Stimulated activated naive CD8-positive, alpha-beta T cell treated with anti-CD3 and anti-CD28 coated beads, Interleukin-15, Interleukin-2, amounts not matched to agents 100 ng/mL and 50 ng/mL, for 24 hours (primary cell): Measurements from ENCODE around the gene TENT5A.

Source experiments
- H3K27ac Mint-ChIP-seq: one replicate; pipeline ENCODE4 v1.8.0; 2021; ENCODE audit warnings: mild to moderate bottlenecking, mixed read lengths
- H3K27me3 Mint-ChIP-seq: one replicate; pipeline ENCODE4 v1.8.0; 2021; ENCODE audit warnings: mixed read lengths
- H3K36me3 Mint-ChIP-seq: one replicate; pipeline ENCODE4 v1.8.0; 2021; ENCODE audit warnings: low read depth, mixed read lengths
- H3K4me1 Mint-ChIP-seq: one replicate; pipeline ENCODE4 v1.8.0; 2021; ENCODE audit warnings: low read depth, mixed read lengths
- H3K4me3 Mint-ChIP-seq: one replicate; pipeline ENCODE4 v1.8.0; 2021; ENCODE audit warnings: mild to moderate bottlenecking, mixed read lengths
- H3K9me3 Mint-ChIP-seq: one replicate; pipeline ENCODE4 v1.8.0; 2021; ENCODE audit warnings: mixed read lengths

The TENT5A gene

GRCh38 chr6:81763051-81763450, 10.6 kb upstream of the TENT5A start:
- Mint-ChIP-seq H3K9me3 (no peaks in the 10 kb centered on the region), H3K27me3 (peaks cover 26% of the 10 kb centered on the region), H3K36me3 (no peaks in the 10 kb centered on the region), H3K27ac (no peak overlapping the region), H3K4me3 (no peak overlapping the region), H3K4me1 (no peaks in the 10 kb centered on the region)

- Mint-ChIP-seq H3K4me1 (no peaks in the 10 kb centered on the region), H3K9me3 (no peaks in the 10 kb centered on the region), H3K36me3 (no peaks in the 10 kb centered on the region), H3K27me3 (peaks cover 23% of the 10 kb centered on the region), H3K4me3 (no peak overlapping the region), H3K27ac (no peak overlapping the region)
These were observed 10.1 kb upstream of the TENT5A start for GRCh38 chr6:81762606-81763005.

- Mint-ChIP-seq H3K9me3 (no peaks in the 10 kb centered on the region), H3K36me3 (no peaks in the 10 kb centered on the region), H3K27ac (no peak overlapping the region), H3K4me1 (no peaks in the 10 kb centered on the region), H3K27me3 (peaks cover 18% of the 10 kb centered on the region), H3K4me3 (no peak overlapping the region)
These were observed 9.7 kb upstream of the TENT5A start for GRCh38 chr6:81762132-81762531.

- Mint-ChIP-seq H3K9me3 (no peaks in the 10 kb centered on the region), H3K27me3 (peaks cover 15% of the 10 kb centered on the region), H3K4me3 (no peak overlapping the region), H3K27ac (no peak overlapping the region), H3K4me1 (no peaks in the 10 kb centered on the region), H3K36me3 (no peaks in the 10 kb centered on the region)
These were observed 8.7 kb upstream of the TENT5A start for GRCh38 chr6:81761197-81761596.

GRCh38 chr6:81759782-81760181, 7.3 kb upstream of the TENT5A start:
- H3K9me3 Mint-ChIP-seq: no peaks in the 10 kb centered on the region
- no peaks in the 10 kb centered on the region for H3K4me1 Mint-ChIP-seq
- H3K27me3 Mint-ChIP-seq: peaks cover 4% of the 10 kb centered on the region
- no peak overlapping the region for H3K4me3 Mint-ChIP-seq
- H3K27ac Mint-ChIP-seq: no peak overlapping the region
- no peaks in the 10 kb centered on the region for H3K36me3 Mint-ChIP-seq

GRCh38 chr6:81758221-81758620, 5.7 kb upstream of the TENT5A start:
- Mint-ChIP-seq H3K4me1 (peaks cover 11% of the 10 kb centered on the region), H3K4me3 (no peak overlapping the region), H3K9me3 (no peaks in the 10 kb centered on the region), H3K27me3 (peaks cover 8% of the 10 kb centered on the region), H3K27ac (no peak overlapping the region), H3K36me3 (no peaks in the 10 kb centered on the region)

- H3K9me3 Mint-ChIP-seq: no peaks in the 10 kb centered on the region
- H3K27ac Mint-ChIP-seq: no peak overlapping the region
- H3K27me3 Mint-ChIP-seq: peaks cover 8% of the 10 kb centered on the region
- H3K4me3 Mint-ChIP-seq: no peak overlapping the region
- peaks cover 18% of the 10 kb centered on the region for H3K4me1 Mint-ChIP-seq
- no peaks in the 10 kb centered on the region for H3K36me3 Mint-ChIP-seq
These were observed 4.2 kb upstream of the TENT5A start for GRCh38 chr6:81756690-81757089.

DNA sequence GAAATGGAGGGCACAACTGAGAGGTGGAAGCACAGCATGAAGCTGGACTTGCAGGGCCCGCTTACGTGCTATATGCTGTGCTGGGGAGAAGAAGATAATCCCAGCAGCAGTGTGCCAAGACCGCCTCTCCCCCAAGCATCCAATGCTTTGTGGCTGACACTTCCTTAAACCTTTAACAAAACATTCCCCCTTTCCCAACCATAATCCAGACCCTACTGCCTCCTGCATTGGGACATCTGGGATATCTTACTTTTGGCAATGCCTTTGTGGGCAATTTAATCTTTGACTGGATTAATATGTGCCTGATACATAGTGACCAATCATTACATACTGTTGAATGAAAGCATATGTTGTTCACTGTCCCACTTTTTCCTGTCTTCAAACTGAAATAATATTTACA, 3.1 kb upstream of the TENT5A start:
- H3K9me3 Mint-ChIP-seq: no peaks in the 10 kb centered on the region
- H3K27ac Mint-ChIP-seq: no peak overlapping the region
- H3K27me3 Mint-ChIP-seq: peaks cover 19% of the 10 kb centered on the region
- H3K4me3 Mint-ChIP-seq: no peak overlapping the region
- H3K36me3 Mint-ChIP-seq: no peaks in the 10 kb centered on the region
- H3K4me1 Mint-ChIP-seq: peaks cover 30% of the 10 kb centered on the region

- Mint-ChIP-seq H3K36me3 (no peaks in the 10 kb centered on the region), H3K27ac (no peak overlapping the region), H3K4me1 (peaks cover 36% of the 10 kb centered on the region), H3K9me3 (no peaks in the 10 kb centered on the region), H3K27me3 (peaks cover 21% of the 10 kb centered on the region), H3K4me3 (no peak overlapping the region)
These were observed 2.4 kb upstream of the TENT5A start for GRCh38 chr6:81754906-81755305.

GRCh38 chr6:81753711-81754577, 1.5 kb upstream of the TENT5A start:
- Mint-ChIP-seq H3K36me3 (no peaks in the 10 kb centered on the region), H3K27ac (peak overlapping the region; percentile 24), H3K27me3 (peaks cover 21% of the 10 kb centered on the region), H3K9me3 (no peaks in the 10 kb centered on the region), H3K4me1 (peaks cover 45% of the 10 kb centered on the region), H3K4me3 (peak overlapping the region; percentile 84)

- Mint-ChIP-seq H3K4me3 (peak overlapping the region; percentile 84), H3K4me1 (peaks cover 52% of the 10 kb centered on the region), H3K36me3 (no peaks in the 10 kb centered on the region), H3K27me3 (peaks cover 19% of the 10 kb centered on the region), H3K9me3 (no peaks in the 10 kb centered on the region), H3K27ac (peak overlapping the region; percentile 78)
These were observed 635 bp upstream of the TENT5A start for GRCh38 chr6:81752921-81753710.

DNA sequence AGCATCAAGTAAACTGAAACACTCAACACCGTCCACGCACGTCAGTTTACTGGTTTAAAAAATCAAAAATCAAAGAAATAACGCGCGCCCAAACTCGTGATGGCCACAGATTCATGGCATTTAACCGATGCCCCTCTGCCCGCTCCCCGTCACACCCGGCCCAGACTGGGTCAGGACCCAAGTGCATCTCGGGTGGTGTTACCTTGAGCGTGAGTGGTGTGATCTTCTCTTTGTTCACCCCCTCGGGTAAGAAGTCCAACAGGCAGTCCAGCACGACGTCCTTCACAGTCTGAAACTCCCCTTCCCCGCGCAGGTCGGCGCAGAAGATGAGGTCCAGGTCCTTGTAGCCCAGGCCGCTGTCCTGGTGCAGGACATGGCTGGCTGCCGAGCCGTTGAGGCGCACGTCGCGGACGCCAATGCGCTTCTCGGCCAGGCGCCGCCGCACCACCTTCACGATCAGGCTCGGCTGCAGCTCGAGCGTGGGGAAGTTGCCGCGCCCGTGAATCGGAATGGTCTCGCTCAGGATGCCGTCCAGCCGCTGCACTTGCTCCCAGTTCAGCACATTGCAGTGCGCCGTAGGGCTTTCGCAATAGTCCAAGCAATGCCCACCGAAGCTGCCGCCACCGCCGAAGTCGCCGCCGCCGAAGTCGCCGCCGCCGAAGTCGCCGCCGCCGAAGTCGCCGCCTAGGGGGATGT, 945 bp downstream of the TENT5A start:
- no peaks in the 10 kb centered on the region for H3K9me3 Mint-ChIP-seq
- peak overlapping the region; percentile 84 for H3K4me3 Mint-ChIP-seq
- no peaks in the 10 kb centered on the region for H3K36me3 Mint-ChIP-seq
- H3K27me3 Mint-ChIP-seq: peaks cover 18% of the 10 kb centered on the region
- H3K4me1 Mint-ChIP-seq: peaks cover 57% of the 10 kb centered on the region
- peak overlapping the region; percentile 63 for H3K27ac Mint-ChIP-seq

DNA sequence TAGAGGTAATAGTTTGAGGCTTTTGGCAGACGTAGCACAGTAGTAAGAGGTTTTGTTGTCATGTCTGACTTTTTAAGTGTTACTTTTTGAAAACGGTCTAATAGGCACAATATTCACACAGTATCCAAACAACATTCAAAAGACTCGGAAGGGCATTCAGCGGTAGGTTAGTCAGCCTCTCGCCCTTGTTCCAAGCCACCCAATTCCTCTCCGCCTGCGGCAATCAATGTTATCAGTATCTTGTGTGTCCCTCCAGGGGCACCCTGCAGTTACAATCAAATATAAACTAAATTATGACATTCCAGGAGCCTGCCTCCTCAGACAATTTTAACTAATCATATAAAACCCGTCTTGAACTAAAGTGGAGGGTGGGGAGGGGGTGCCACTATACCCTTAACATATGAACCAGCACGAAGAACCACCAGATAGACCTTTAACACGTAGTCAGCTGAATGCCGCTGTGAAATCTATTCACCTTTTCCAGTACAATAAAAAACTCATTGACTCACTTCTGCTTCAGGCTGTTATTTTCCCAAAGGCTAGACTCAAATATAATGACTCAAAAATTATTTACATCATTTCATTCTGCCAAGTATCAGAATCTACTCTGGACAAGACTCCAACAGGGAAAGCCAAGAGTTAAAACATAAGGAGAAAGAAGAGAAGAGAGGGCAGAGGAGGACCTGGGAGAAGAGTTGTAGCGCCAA, 1.6 kb downstream of the TENT5A start:
- peak overlapping the region; percentile 63 for H3K27ac Mint-ChIP-seq
- peaks cover 57% of the 10 kb centered on the region for H3K4me1 Mint-ChIP-seq
- H3K4me3 Mint-ChIP-seq: peak overlapping the region; percentile 84
- H3K9me3 Mint-ChIP-seq: no peaks in the 10 kb centered on the region
- H3K27me3 Mint-ChIP-seq: peaks cover 18% of the 10 kb centered on the region
- no peaks in the 10 kb centered on the region for H3K36me3 Mint-ChIP-seq

GRCh38 chr6:81750200-81750599, 2.3 kb downstream of the TENT5A start:
- H3K4me3 Mint-ChIP-seq: peak overlapping the region; percentile 84
- no peak overlapping the region for H3K27ac Mint-ChIP-seq
- no peaks in the 10 kb centered on the region for H3K9me3 Mint-ChIP-seq
- H3K27me3 Mint-ChIP-seq: peaks cover 18% of the 10 kb centered on the region
- H3K4me1 Mint-ChIP-seq: peaks cover 59% of the 10 kb centered on the region
- H3K36me3 Mint-ChIP-seq: no peaks in the 10 kb centered on the region
